MM.1S (cell line): Measurements from ENCODE around the gene APPBP2.

Experiments
- EZH2 ChIP-seq: fragments of 300-600 bp; sonication (generic); optimal IDR thresholded peaks from 2 replicates; pipeline ENCODE3; 2017; ENCODE audit warnings: low read depth, mild to moderate bottlenecking, antibody characterized with exemption, low read length, mixed read lengths
- TF ChIP-seq, protein P1 (sequence below): fragments of 300-600 bp; sonication (generic); IDR thresholded peaks from 2 replicates; pipeline ENCODE4 v1.5.1; 2016; ENCODE audit warnings: antibody characterized with exemption, low read length, mixed read lengths

- no peak for TF ChIP-seq EZH2
- TF ChIP-seq, protein P1, sequence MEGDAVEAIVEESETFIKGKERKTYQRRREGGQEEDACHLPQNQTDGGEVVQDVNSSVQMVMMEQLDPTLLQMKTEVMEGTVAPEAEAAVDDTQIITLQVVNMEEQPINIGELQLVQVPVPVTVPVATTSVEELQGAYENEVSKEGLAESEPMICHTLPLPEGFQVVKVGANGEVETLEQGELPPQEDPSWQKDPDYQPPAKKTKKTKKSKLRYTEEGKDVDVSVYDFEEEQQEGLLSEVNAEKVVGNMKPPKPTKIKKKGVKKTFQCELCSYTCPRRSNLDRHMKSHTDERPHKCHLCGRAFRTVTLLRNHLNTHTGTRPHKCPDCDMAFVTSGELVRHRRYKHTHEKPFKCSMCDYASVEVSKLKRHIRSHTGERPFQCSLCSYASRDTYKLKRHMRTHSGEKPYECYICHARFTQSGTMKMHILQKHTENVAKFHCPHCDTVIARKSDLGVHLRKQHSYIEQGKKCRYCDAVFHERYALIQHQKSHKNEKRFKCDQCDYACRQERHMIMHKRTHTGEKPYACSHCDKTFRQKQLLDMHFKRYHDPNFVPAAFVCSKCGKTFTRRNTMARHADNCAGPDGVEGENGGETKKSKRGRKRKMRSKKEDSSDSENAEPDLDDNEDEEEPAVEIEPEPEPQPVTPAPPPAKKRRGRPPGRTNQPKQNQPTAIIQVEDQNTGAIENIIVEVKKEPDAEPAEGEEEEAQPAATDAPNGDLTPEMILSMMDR: no peak
These were observed 3.0 kb downstream of the APPBP2 start for GRCh38 chr17:60522889-60523626.
